GM12878 (cell line): ENCODE measurements around the gene ARHGAP26. TPM values are rescaled to one million over a fixed set of nuclear protein-coding genes. Genes with fewer than 3 reads are reported as not detected.

Experiments
- ATF7 ChIP-seq: fragments of 450-650 bp; IDR thresholded peaks from 2 replicates; pipeline ENCODE4 v1.6.1; 2016; ENCODE audit warnings: low read depth, mild to moderate bottlenecking
- FOXM1 ChIP-seq: IDR thresholded peaks from 2 replicates; pipeline ENCODE4 v1.6.1; 2012; ENCODE audit warnings: low read depth, mild to moderate bottlenecking, inconsistent platforms, low read length, moderate library complexity
- IKZF2 ChIP-seq, 2 experiments: fragments of 450-650 bp; IDR thresholded peaks; 2 replicates each; pipeline ENCODE4 v1.6.1; 2017; ENCODE audit warnings: mild to moderate bottlenecking in 2 of 2, moderate library complexity in 2 of 2
- JUNB ChIP-seq: IDR thresholded peaks from 2 replicates; pipeline ENCODE4 v1.6.1; 2016; ENCODE audit warnings: antibody characterized with exemption, mild to moderate bottlenecking
- KAT2A ChIP-seq: conservative IDR thresholded peaks from 2 replicates; pipeline ENCODE4 v1.6.1; 2011; ENCODE audit warnings: low read depth, low read length; ENCODE audit not compliant: control insufficient read depth
- MYB ChIP-seq: fragments of 150-350 bp; IDR thresholded peaks from 2 replicates; pipeline ENCODE4 v1.6.1; 2014; ENCODE audit warnings: mild to moderate bottlenecking, low read depth, low read length, borderline replicate concordance
- NBN ChIP-seq: fragments of 450-650 bp; IDR thresholded peaks from 2 replicates; pipeline ENCODE4 v1.6.1; 2016
- NR2C2 ChIP-seq: IDR thresholded peaks from 2 replicates; pipeline ENCODE4 v1.6.1; 2011; ENCODE audit warnings: borderline replicate concordance, low read depth; ENCODE audit not compliant: control insufficient read depth, insufficient read length
- PML ChIP-seq: IDR thresholded peaks from 2 replicates; pipeline ENCODE4 v1.6.1; 2012; ENCODE audit warnings: low read length, inconsistent platforms
- RBBP5 ChIP-seq: fragments of 200-600 bp; sonication (generic); conservative IDR thresholded peaks from 2 replicates; pipeline ENCODE4 v1.6.1; 2016
- RCOR1 ChIP-seq: conservative IDR thresholded peaks from 2 replicates; pipeline ENCODE4 v1.6.1; 2012; ENCODE audit warnings: low read depth, low read length, improper control_type of control experiment
- RELA ChIP-seq: fragments of 450-650 bp; IDR thresholded peaks from 2 replicates; pipeline ENCODE4 v1.8.0; 2014; ENCODE audit warnings: borderline replicate concordance; ENCODE audit not compliant: partially characterized antibody
- SMC3 ChIP-seq: IDR thresholded peaks from 2 replicates; pipeline ENCODE4 v1.6.1; 2011; ENCODE audit warnings: low read length, improper control_type of control experiment, borderline replicate concordance
- SP1 ChIP-seq: IDR thresholded peaks from one replicate; pipeline ENCODE4 v1.6.1; 2011; ENCODE audit warnings: low read depth, low read length
- STAT1 ChIP-seq: fragments of 450-650 bp; conservative IDR thresholded peaks from 2 replicates; pipeline ENCODE4 v1.6.1; 2014; ENCODE audit warnings: antibody characterized with exemption, mild to moderate bottlenecking
- YBX1 ChIP-seq: fragments of 450-650 bp; IDR thresholded peaks from 2 replicates; pipeline ENCODE4 v1.6.1; 2016; ENCODE audit warnings: antibody characterized with exemption
- polyA plus RNA-seq, 11 experiments: library from polyadenylated mRNA; depleted of rRNA in 4 of 11; unstranded in 6 of 11; stranded (reverse) in 5 of 11; fragments of >200 nt; fragmentation: Nextera tagmentation in 4 of 11; fragmentation: Illumina TruSeq in 1 of 11; extraction: Ambion mirVana in 4 of 11; extraction: Trizol in 1 of 11; gene quantifications; 1 replicate in 1 of 11; 2 replicates in 10 of 11; pipeline versions ENCODE4 v1.2.1 to v1.2.3, GENCODE V29; 2011 to 2016; ENCODE audit warnings: inconsistent platforms in 2 of 11, missing spikeins in 2 of 11, low read depth in 1 of 11
- total RNA-seq, 4 experiments: library from RNA; depleted of rRNA in 3 of 4; stranded (reverse); fragments of >200 nt in 3 of 4; fragmentation: Illumina TruSeq in 1 of 4; extraction: Trizol in 1 of 4; gene quantifications; 2 replicates each; pipeline versions ENCODE4 v1.2.1 to v1.2.3, GENCODE V29; 2013 to 2021
- TF ChIP-seq, protein P1 (sequence below): fragments of 450-650 bp; IDR thresholded peaks from 2 replicates; pipeline ENCODE4 v1.6.1; 2017; ENCODE audit warnings: low read depth, mild to moderate bottlenecking, moderate library complexity
- TF ChIP-seq, protein P2 (sequence below): IDR thresholded peaks from 2 replicates; pipeline ENCODE4 v1.6.1; 2012; ENCODE audit warnings: improper control_type of control experiment, low read depth, low read length; ENCODE audit not compliant: insufficient replicate concordance
- TF ChIP-seq, protein P3 (sequence below): IDR thresholded peaks from 2 replicates; pipeline ENCODE4 v1.6.1; 2011; ENCODE audit warnings: low read depth, low read length, improper control_type of control experiment, borderline replicate concordance
- TF ChIP-seq, protein P4 (sequence below), 3 experiments: IDR thresholded peaks in 2 of 3; conservative IDR thresholded peaks in 1 of 3; 2 replicates each; pipeline ENCODE4 v1.5.1; 2011; ENCODE audit warnings: low read depth in 3 of 3, low read length in 3 of 3, mild to moderate bottlenecking in 3 of 3, control low read depth in 2 of 3, moderate library complexity in 2 of 3, inconsistent platforms in 1 of 3, mixed read lengths in 1 of 3; ENCODE audit not compliant: control insufficient read depth in 2 of 3, insufficient read depth in 1 of 3; ENCODE audit errors: extremely low read depth in 1 of 3
- TF ChIP-seq, protein P5 (sequence below): fragments of 450-650 bp; IDR thresholded peaks from 2 replicates; pipeline ENCODE4 v1.6.1; 2016; ENCODE audit warnings: mild to moderate bottlenecking

Gene ARHGAP26
- total and polyA plus RNA-seq, 10 of the 15 experiments (the other 5 are each of a cell fraction or from before 2014, with no cell fraction given), result 9.4 to 41.5 (median 19.3) TPM

DNA sequence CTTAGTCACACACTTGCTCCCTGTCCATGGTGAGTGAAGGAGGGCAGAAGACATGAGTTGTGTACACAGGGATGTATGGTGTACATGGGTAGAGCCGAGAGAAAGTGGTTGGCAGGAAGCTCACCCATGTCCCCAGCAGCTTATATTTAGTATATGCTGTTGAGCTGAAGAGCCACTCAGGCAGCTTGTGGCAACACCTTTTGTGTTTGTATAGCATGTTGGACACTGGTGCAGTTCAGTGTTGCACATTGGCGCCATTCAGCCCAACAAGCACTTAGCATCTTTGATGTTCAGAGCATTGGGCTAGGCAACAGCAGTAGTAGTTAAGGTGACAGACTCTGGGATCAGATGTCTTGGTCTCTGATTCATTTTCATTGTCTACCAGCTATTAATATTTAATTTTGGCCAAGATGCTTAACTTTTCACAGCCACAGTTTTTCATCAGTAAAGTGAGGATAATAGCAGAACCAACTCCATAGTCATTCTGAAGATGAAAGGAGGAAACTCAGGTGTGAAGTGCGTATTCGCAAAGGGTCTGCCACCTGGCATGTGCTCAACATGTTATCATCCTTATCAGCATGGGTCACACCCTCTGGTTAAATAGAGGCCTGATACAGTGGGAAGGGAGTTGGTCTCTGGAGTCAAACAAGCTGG lies 448.5 kb downstream of the ARHGAP26 start (continued):
- TF ChIP-seq PML (no peak), KAT2A (no peak), NBN (no peak), IKZF2 (IDR thresholded peaks at IDR 0.05) (peak; percentile 42 to 61; a peak in 3 of 4 replicates), NR2C2 (no peak), SMC3 (no peak), ATF7 (0 out of 2 replicates have a peak, but pooled peaks have one; percentile 32), JUNB (no peak), RCOR1 (no peak), STAT1 (no peak), FOXM1 (no peak), MYB (no peak), RELA (no peak), YBX1 (no peak), SP1 (no peak), RBBP5 (no peak)
- TF ChIP-seq, protein P1, sequence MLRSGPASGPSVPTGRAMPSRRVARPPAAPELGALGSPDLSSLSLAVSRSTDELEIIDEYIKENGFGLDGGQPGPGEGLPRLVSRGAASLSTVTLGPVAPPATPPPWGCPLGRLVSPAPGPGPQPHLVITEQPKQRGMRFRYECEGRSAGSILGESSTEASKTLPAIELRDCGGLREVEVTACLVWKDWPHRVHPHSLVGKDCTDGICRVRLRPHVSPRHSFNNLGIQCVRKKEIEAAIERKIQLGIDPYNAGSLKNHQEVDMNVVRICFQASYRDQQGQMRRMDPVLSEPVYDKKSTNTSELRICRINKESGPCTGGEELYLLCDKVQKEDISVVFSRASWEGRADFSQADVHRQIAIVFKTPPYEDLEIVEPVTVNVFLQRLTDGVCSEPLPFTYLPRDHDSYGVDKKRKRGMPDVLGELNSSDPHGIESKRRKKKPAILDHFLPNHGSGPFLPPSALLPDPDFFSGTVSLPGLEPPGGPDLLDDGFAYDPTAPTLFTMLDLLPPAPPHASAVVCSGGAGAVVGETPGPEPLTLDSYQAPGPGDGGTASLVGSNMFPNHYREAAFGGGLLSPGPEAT, result 0 out of 2 replicates have a peak, but pooled peaks have one; percentile 18
- TF ChIP-seq, protein P2, sequence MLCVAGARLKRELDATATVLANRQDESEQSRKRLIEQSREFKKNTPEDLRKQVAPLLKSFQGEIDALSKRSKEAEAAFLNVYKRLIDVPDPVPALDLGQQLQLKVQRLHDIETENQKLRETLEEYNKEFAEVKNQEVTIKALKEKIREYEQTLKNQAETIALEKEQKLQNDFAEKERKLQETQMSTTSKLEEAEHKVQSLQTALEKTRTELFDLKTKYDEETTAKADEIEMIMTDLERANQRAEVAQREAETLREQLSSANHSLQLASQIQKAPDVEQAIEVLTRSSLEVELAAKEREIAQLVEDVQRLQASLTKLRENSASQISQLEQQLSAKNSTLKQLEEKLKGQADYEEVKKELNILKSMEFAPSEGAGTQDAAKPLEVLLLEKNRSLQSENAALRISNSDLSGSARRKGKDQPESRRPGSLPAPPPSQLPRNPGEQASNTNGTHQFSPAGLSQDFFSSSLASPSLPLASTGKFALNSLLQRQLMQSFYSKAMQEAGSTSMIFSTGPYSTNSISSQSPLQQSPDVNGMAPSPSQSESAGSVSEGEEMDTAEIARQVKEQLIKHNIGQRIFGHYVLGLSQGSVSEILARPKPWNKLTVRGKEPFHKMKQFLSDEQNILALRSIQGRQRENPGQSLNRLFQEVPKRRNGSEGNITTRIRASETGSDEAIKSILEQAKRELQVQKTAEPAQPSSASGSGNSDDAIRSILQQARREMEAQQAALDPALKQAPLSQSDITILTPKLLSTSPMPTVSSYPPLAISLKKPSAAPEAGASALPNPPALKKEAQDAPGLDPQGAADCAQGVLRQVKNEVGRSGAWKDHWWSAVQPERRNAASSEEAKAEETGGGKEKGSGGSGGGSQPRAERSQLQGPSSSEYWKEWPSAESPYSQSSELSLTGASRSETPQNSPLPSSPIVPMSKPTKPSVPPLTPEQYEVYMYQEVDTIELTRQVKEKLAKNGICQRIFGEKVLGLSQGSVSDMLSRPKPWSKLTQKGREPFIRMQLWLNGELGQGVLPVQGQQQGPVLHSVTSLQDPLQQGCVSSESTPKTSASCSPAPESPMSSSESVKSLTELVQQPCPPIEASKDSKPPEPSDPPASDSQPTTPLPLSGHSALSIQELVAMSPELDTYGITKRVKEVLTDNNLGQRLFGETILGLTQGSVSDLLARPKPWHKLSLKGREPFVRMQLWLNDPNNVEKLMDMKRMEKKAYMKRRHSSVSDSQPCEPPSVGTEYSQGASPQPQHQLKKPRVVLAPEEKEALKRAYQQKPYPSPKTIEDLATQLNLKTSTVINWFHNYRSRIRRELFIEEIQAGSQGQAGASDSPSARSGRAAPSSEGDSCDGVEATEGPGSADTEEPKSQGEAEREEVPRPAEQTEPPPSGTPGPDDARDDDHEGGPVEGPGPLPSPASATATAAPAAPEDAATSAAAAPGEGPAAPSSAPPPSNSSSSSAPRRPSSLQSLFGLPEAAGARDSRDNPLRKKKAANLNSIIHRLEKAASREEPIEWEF, result peak; percentile 15
- TF ChIP-seq, protein P3, sequence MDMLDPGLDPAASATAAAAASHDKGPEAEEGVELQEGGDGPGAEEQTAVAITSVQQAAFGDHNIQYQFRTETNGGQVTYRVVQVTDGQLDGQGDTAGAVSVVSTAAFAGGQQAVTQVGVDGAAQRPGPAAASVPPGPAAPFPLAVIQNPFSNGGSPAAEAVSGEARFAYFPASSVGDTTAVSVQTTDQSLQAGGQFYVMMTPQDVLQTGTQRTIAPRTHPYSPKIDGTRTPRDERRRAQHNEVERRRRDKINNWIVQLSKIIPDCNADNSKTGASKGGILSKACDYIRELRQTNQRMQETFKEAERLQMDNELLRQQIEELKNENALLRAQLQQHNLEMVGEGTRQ, result no peak; the same call in 1 of the 2 replicates
- TF ChIP-seq, protein P4, sequence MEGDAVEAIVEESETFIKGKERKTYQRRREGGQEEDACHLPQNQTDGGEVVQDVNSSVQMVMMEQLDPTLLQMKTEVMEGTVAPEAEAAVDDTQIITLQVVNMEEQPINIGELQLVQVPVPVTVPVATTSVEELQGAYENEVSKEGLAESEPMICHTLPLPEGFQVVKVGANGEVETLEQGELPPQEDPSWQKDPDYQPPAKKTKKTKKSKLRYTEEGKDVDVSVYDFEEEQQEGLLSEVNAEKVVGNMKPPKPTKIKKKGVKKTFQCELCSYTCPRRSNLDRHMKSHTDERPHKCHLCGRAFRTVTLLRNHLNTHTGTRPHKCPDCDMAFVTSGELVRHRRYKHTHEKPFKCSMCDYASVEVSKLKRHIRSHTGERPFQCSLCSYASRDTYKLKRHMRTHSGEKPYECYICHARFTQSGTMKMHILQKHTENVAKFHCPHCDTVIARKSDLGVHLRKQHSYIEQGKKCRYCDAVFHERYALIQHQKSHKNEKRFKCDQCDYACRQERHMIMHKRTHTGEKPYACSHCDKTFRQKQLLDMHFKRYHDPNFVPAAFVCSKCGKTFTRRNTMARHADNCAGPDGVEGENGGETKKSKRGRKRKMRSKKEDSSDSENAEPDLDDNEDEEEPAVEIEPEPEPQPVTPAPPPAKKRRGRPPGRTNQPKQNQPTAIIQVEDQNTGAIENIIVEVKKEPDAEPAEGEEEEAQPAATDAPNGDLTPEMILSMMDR (IDR thresholded peaks at IDR 0.05 in 2 of 3, conservative IDR thresholded peaks at IDR 0.05 in 1 of 3; ENCODE audit: control insufficient read depth in 2 of 3, extremely low read depth in 1 of 3, insufficient read depth in 1 of 3, low read depth in 3 of 3, low read length in 3 of 3), result no peak
- TF ChIP-seq, protein P5, sequence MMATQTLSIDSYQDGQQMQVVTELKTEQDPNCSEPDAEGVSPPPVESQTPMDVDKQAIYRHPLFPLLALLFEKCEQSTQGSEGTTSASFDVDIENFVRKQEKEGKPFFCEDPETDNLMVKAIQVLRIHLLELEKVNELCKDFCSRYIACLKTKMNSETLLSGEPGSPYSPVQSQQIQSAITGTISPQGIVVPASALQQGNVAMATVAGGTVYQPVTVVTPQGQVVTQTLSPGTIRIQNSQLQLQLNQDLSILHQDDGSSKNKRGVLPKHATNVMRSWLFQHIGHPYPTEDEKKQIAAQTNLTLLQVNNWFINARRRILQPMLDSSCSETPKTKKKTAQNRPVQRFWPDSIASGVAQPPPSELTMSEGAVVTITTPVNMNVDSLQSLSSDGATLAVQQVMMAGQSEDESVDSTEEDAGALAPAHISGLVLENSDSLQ, result no peak
